Brain pericyte (primary cell): ENCODE measurements around the gene CDH23.
"Not testable (repeated sequence)": the region's sequence is repeated elsewhere in the genome, so short reads cannot be mapped to it uniquely, and the experiment has no call there.

Source experiments
- DNase-seq: peaks from one replicate; pipeline ENCODE4 v3.0.0-alpha.2; 2012; ENCODE audit warnings: low read depth, low spot score

CDH23 gene

DNA sequence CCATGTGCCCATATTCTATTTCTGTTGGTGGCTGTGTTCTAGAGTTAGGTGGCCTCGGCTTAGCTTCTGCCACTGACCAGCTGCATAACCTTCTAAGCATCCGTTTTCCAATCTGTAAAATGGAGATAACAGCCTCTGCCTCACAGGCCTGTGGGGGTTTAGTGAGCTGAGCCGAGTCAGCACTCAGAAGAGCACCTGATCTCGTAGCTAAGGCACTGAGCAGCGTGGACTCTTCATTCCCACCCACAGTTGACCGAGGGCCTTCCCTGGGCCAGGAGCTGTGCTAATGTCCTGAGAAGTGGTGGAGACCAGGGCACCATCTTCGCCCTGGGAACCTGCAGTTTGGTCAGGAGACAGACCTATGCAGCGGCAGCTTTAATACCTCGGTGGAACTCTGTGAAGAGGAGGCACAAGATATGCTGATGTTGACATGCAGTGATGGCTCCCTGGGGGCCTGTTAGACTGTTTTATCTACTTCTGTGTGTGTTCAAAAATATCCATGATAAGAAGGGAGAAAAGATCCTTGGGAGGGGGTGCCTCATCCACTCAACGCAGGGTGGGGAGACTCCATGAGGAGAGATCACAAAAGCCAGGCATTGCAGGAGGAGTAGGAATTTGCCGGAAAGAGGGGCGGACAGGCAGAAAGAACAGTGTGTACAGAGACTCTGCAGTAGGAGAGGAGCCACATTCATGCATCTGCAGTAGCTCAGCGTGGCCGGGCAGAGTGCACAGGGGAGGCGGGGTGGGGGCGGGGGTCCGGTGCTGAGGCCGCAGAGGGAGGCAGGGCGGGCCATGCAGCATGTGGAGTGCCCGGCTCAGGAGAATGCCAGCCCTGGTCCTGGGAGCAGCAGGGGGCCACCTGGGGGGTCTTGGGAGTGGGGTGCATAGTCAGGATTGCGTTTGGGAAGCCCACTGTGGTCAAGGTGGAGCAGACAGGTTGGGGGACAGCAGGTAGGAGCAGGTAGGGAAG lies 186.1 kb downstream of the CDH23 start:
- no peak for DNase-seq

DNA sequence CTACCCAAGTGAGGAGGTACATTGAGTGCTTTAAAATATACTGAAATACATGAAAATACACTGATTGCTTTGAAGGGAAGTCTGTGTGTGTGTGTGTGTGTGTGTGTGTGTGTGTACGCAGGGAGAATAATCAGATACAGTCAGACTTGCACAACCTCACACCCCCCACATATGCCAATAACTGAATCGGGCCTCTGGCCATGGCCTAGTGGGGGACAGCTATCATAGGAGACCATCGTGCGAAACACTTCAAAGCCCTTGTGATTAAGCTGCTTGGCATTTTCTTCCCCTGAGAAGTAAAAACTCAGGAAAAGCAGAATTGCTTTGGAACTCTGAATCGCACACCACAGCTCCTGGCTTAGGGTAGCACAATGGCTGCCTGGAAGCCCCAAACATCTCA lies 187.7 kb downstream of the CDH23 start:
- DNase-seq: no peak

DNA sequence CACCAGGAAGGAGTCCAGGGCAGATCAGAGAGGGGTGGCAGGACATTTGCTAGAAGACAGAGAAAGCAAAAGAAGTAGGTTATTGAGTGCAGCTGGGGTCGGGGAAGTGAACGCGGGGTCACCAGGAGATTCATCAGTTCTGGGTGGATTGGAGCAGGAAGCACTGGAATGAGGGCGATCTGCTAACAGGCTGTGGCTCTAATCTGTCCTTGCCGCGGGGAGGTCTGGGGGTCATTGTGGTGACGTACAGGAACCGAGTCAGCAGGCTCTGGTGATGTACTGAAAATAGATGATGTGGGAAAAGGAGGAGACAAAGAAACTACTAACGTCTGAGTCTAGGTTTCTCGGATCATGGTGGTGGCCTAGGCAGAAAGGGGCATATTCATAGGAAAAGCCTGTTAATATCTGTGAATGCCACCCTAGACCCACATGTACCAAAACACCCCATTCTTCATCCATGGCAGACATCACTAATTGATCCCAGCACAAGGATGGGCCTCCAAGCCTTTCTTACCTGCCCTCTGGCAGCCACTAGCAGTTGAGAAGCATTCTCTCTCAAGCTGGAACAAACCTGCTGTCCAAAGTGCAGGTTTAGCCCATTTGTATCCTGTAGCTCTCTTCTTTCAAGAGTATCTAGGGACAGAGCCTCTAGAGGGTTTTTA lies 188.3 kb downstream of the CDH23 start:
- DNase-seq: no peak

DNA sequence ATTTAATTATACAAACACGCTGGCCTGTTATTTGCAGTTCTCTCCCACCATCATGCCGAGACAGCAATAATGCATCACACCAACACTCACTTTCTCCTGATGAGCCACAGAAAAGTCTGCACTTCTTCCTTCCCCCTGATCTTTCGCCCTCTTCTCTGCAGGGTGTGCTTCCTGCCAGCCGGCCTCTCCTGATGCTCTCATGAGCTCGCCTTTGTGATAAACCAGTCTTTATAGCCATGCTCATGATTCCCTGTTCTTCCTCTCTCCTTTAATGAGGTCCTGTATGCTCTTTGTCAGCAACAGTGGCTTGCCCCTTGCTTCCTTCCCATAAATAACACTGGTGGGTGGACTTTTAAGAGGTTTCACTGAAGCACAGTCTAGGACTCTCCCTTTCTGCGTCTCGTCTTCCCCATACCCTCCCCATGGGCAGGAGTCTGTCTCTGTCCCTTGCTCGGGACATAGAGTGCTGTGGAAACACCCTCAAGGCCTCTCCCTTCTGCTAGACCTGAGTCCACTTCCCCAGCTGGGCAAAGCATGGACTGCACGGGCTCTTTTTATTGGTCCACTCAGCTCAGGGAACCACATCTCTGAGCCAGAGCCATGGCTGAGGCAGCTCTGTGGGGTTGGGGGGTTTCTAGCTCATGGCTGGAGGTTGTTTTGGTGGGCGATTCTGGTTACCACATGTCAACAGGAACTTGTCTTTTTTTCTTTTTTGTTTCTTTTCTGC lies 189.0 kb downstream of the CDH23 start:
- peak; percentile 32 for DNase-seq

DNA sequence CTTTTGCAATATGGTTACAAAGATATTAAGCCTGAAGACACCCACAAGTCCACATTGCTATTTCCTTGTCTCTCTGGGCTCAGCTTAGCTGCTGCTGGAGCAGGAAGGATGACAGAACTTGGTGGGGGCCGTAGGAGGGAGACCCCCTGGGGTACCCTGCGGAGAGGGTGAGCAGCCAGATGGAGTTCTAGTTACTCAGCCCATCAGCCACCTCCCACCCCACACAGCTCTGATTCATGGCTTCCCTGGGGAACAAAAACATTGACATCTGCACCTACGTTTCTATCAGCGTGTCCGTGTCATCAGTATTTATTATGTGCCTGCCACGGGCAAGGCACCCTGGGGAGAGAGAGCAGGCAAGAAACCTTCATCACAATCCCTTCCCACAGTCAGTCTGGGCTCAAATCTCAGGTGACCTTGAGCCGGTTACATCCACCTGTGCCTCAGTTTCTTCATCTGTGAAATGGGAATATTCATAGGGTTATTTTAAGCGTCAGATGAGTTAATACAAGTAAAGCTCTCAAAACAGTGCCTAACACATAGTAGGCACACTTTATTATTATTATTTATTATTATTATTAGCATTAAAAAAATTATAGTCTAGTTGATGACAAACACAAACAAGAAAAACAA lies 191.3 kb downstream of the CDH23 start:
- peak; percentile 87 for DNase-seq

DNA sequence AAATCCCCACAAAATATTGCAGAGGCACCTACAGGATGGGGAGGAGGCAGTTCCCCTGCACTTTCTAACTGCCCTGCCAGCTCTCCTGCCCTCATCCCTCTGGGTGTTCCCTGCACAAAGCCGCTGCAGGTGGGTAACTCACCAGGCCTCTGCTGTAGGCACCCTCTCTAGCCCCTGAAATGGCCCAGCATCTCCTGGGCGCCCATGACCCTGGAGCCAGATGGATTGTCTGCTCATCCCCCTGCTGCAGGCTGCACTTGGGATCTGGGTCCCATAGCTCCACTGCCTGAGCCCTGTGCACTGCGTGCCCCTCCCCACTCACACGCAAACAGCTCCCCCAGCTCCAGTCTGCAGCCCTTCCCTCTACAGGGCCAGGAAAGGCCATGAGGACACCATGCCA lies 192.0 kb downstream of the CDH23 start:
- DNase-seq: no peak

DNA sequence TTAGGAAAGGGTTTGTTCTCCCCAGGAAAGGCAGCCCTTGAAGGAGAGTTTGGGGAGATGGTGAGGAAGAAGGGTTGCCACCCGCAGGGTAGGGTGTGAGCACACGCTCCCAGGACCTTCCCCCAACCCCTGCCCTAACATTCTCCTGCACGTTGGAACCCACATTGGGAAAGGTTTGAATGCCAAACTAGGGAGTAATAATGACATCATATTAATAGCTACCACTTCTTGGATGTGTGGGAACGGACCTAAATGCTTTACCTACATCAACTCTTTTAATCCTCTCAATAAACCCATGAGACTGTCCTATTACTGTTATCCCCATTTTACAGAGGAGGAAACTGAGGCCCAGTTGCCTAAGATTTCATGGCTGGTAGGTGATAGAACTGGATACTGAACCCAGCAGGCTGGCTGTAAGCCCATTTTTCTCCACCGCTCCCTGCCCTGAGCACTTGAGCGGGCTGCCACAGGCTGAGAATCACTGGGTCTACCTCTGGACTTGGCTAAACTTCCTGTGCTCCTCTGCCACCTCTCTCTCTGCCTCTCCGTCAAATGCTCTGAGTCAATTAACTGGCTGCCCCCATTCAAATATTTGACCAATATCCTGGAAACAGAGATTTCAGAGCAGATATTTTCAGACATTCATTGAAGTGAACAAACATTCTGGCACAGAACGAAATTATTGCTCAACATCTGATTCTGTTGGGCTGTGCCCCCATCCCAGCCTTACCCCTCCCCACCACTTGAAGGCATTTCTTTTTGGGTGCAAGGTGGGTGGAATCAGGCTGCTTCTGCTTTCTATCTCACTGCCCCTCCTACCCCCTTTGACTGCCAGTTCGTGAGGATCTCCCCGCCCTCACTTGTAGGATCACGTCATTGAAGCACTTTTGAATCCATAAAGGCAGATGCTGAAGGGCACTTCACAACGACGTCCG lies 193.2 kb downstream of the CDH23 start:
- no peak for DNase-seq

DNA sequence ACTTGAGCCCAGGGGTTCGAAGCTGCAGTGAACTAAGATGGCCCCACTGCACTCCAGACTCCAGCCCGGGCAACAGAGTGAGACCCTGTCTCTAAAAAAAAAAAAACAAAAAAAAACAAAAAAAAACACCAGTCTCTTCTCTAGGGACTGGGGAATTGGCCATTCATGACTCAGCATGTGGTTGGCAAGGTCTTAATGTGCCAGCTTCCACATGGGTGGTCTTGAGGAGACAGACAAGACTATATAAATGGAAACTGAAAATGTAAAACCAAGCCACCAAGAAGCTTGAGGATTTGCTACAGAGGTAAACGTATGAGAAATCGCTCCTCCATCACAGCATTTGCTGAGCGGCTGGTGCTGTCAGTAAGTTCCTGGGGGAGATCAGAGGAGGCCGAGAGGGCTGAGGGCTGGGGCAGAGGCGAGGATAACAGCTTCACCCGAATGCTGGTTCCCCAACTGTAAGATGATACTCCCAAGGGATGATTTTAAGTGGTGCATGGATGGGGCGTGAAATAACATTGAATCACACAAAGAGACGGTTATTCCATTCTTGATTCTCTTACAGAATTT lies 194.1 kb downstream of the CDH23 start:
- DNase-seq: no peak

DNA sequence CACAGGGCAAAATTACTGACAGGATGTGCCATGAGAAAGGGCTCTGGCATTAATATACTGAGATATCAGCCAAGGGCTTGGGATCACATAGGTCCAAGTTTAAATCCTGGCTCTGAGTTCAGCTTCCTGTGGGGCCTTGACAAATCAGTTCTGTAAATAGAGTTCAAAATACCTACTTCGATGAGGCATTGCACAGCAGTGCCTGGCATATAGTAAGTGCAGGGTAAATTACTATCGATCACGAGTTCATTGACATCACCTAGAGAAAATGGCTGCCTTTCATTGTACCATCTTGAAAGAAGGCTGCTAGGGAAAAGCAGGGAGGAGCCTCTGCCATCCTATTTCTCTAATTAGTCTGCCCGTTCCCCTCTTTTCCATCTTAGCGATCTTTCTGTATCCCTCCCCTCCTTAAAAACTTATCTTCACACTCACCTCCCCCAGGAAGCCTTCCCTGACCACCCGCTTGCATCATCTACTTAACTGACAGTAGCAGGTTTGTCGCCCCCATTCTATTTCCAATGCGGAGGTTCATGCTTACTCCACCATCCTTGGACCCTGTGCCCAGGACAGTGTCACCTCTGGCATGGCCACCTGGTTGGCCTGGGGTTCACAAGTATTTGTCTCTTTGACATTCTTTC lies 198.3 kb downstream of the CDH23 start:
- DNase-seq: no peak

DNA sequence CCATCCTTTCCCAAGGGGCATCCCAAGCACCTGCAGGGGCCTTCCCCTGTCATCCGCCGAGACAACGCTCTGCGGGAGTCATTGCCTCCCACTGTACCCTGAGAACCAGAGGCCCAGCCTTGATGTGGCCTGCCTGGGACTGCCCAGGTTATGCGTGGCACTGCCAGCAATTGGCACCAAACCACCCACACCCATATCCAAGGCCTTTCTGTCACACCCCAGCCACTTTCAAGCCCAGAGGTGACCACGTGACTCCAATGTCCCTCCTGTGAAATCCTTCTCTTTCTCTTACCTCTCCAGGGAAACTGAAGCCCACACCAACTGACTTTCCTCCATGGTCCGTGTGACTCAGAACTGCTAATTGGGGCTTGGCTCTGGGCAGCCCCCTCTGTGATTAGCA lies 198.9 kb downstream of the CDH23 start:
- no peak for DNase-seq

DNA sequence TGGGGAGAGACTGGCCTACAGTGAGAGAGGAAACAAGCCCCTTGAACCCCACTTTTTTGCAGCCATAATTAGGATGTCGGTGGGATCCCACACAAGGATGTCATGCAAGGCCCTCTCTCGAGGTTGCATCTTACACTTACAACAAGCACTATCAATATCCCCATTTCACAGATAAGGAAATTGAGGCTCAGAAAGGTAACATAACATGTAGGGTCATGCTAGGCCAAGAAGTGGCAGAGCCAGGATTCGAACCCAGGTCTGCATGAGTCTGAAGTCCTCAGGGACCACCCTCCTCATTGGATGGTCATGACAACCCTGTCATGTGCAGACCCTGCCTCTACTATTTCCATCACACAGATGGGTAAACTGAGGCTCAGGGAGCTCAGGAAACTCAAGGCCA lies 199.4 kb downstream of the CDH23 start:
- DNase-seq: no peak

DNA sequence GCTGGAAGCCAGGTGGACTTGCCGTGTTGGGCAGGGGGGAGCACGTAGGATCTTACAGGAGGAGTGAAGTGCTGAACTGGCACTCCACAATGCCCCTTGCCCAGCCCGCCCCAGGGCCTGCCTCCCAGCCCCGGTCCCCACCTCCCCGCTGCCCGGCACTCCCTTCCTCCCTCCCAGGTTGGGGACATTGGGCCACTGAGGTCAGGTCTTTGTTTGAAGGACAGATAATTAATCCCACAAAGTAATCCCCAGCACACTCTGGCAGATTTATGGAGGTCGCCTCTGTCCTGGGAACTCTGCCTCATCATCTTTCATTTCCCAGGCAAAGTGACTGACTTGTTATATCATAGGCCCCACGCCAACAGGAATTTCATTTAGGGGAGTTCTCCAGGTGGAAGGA lies 200.0 kb downstream of the CDH23 start:
- DNase-seq: no peak

DNA sequence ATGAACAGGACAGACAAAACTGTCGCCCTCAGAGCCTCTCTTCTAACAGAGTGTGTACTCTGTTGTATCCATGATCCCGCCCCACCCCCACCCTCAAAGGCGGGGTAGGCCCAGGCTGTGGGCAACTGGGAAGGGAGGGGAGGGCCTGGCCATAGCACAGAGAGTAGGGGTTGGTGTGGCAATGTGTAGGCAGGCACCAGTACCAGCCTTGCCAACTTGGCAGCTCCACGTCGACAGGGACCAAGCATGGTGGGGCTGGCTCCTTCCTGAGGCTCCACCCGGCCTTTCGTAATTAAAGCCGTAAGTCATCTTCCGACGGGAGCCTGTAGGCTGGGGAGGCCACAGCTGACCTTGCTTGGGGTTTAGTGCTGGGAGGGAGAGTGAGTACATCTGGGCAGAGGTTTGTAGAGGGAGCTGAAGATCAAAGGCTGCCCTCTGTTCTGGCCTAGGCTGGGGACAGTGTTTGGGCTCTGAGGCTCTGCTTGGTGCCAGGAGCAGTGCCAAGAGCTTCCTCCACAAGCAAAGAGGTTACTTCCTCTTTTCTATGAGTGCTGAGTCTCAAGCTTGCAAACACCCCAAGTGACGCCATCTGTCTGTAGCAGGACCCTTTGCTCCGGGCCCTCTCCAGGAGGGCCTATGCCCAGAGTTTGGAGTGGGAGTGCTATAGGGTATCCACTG lies 201.2 kb downstream of the CDH23 start:
- DNase-seq: no peak

DNA sequence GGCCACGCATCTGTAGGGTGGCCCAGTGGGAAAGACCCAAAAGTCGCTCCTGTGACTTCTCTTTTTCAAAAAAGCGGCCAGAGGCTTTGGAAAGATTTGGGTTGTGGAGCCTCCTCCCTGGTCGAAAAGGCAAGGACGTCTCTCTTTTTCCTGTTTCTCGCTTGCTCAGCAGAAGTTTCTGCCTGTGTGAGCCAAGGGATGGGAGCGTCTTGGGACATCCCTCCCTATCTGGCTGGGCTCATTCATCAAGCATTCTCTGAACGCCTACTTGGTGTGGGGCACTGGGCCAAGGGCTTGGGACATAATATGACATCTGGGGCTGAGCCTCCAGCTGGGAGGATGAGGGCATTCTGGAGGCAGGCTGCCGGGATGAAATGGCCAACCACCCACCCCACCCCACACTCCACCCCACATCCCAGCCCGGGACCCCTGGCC lies 201.9 kb downstream of the CDH23 start:
- no peak for DNase-seq

DNA sequence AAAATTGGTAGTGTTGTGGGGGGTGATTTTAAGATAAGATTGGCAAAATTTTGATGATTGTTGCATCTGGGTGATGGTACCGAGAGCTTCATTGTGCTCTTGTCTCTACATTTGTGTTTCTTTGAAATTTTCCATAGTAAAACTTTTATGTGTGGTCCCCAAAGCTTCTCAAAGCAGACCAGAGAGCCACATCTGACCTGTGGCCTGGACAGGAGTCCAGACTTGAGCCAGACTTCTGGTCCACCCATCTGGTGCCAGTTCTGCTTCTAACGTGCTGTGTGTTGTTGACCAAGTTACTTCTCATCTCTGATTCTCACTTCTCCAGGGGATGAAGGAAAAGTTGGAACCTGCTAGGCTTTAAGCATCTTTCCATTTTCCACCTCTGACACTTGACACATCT lies 202.8 kb downstream of the CDH23 start:
- DNase-seq: no peak

DNA sequence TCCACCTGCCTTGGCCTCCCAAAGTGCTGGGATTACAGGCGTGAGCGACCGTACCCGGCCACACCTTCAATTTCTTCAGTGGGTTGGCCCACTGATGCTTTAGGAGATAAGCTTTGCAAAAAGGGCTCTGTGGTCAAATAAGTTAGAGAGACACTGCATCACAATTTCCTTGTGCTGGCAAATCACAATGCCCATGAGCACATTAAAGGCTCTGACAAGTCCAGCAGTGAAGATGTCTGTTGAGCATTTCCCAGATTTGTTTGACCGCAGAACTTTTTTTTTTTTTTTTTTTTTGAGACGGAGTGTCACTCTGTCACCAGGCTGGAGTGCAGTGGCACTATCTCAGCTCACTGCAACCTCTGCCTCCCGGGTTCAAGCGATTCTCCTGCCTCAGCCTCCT lies 203.5 kb downstream of the CDH23 start:
- not testable (repeated sequence) for DNase-seq

DNA sequence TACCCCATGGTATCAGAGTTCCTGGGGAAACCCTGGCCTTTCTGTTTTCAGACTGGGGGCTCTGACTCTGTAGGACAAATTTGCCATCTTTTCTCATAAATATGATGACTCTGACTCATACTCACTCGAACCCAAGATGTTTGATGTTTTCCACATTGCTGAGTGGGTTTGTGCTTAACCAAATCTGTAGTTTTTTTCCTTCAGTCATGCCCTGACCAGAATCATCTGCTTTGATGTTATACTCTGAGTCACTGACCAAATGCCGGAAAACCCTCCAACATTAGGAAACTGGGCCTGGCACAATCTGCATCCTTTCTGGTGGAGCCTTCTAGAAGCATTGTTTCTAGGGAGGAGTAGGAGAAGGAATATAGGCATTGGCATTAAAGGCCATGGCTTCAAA lies 204.1 kb downstream of the CDH23 start:
- DNase-seq: no peak

DNA sequence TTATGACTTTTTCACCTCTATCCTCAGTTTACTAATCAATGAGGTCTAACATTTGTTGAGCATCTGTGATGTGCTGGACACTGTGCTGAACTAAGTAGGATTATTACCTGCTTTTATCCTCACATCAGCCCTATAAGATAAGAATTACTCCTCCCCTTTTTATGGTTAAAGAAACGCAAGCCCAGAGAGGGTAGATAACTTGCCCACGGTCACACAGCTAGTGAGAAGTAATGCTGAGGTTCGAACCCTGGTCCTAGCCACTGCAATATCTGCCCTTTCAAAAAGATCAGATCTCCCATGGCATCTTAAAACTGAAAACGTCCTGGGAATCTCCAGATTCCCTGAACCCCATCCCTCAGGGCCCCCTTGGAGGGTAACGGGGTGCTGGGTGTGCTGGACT lies 204.6 kb downstream of the CDH23 start:
- DNase-seq: no peak

DNA sequence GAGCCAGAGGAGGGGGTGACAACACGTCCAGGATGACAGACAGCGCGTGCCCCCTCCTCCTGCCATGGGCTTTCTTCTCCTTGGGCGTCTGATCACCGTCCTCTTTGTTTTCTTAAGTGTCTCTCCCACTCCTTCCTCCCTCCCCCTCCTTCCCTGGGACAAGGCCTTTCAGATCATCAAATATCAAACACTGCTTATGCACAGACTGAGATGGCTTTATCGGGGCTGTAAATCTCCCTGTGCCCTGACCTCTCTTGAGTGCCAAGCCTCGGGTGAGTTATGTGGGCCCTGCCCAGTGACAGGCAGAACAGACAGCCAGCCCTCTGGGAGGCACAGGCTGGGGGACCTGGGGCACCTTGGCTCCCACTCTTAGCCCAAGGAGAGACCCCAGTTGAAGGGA lies 206.4 kb downstream of the CDH23 start:
- DNase-seq: no peak
